ENCODE results near the gene COIL.

The COIL gene

GRCh38 chr17:56960596-56961538 is at the start of gene COIL:
Gene COIL (minus strand): TSS chr17:56961050. CDS start chr17:56961019, 31 bp downstream.
- TF ChIP-seq CTCF (IDR thresholded peaks at IDR 0.05; ENCODE audit: extremely low read depth, missing control alignments): peak; percentile 95
- peak; percentile 95 for DNase-seq (ENCODE audit: low spot score)

- no peak for TF ChIP-seq CTCF (IDR thresholded peaks at IDR 0.05; ENCODE audit: extremely low read depth, missing control alignments)
- no peak for DNase-seq (ENCODE audit: low spot score)
Measured at GRCh38 chr17:57010487-57010886, 49.6 kb upstream of the COIL start.

GRCh38 chr17:57009737-57010445 is 49.0 kb upstream of the COIL start:
- peak; percentile 68 for TF ChIP-seq CTCF (IDR thresholded peaks at IDR 0.05; ENCODE audit: extremely low read depth, missing control alignments)
- DNase-seq (ENCODE audit: low spot score): peak; percentile 66

- DNase-seq (ENCODE audit: low spot score): no peak
- no peak for TF ChIP-seq CTCF (IDR thresholded peaks at IDR 0.05; ENCODE audit: extremely low read depth, missing control alignments)
Measured at GRCh38 chr17:57008958-57009357, 48.1 kb upstream of the COIL start.

GRCh38 chr17:57006040-57006439 is 45.2 kb upstream of the COIL start:
- TF ChIP-seq CTCF (IDR thresholded peaks at IDR 0.05; ENCODE audit: extremely low read depth, missing control alignments): no peak
- DNase-seq (ENCODE audit: low spot score): no peak

GRCh38 chr17:57004944-57005579 is 44.2 kb upstream of the COIL start:
- no peak for TF ChIP-seq CTCF (IDR thresholded peaks at IDR 0.05; ENCODE audit: extremely low read depth, missing control alignments)
- peak; percentile 65 for DNase-seq (ENCODE audit: low spot score)
